ENCODE results near the gene EFNB2. TPM values are rescaled to one million over a fixed set of nuclear protein-coding genes. Genes with fewer than 3 reads are reported as not detected.

The EFNB2 gene
- total and polyA plus RNA-seq, 4 donors = 34.2 to 83.3 (median 45.1) TPM

DNA sequence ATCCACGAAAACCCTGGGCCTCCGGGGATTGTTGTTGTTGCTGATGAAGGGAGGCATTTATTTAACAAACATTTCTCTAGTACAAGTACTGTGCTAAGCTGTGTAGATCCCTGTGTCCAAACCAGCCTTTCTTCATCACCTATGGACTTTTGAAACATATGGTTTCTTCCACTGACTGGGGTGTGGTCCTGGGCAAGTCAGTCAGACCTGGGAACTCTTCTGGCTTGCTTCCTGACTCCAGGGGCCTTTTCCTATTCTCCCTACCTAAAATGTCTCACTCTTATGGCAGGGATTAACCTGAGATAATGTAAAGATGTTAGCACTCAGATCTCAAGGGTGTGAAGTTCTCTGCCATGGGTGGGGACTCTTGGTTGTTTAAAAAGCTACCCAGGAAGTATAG is 46.8 kb downstream of the EFNB2 start:
- no peak for DNase-seq (ENCODE audit: low read depth in 4 of 6, low spot score in 6 of 6)
- WGBS (ENCODE audit: insufficient coverage) = no CpG with 5 or more reads among the region's 2 CpGs
- Histone ChIP-seq H3K36me3 (ENCODE audit: control insufficient read depth, insufficient read depth, low read length) (peaks cover 15% of the 10 kb centered on the region), H3K4me3 (ENCODE audit: low read depth, low read length) (no peak overlapping the region), H3K27ac (ENCODE audit: low read depth, low read length) (no peak overlapping the region), H3K4me1 (ENCODE audit: control insufficient read depth, insufficient read depth, low read length) (peaks cover 26% of the 10 kb centered on the region), H3K27me3 (ENCODE audit: control insufficient read depth, insufficient read depth, low read length) (no peaks in the 10 kb centered on the region), H3K9me3 (ENCODE audit: control insufficient read depth, insufficient read depth, low read length) (no peaks in the 10 kb centered on the region)

DNA sequence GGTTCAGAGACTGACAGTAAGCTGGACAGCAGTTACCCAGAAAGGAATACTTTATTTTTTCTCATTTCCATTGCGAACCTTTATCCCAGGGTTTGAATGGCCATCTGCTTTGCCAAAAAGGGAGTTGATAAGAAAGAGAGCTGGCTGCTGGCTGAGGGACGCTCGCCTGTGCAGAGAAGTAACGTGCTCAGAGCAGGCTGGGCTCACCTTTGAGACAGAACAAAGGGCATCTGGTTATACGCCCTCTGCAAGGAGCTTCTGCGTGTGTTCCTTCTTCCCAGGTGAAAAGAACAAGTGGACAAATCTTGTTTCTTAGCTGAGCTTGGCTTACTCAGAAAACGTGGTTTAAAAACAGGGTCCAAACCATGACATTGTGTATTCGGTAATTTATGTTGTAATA is 47.4 kb downstream of the EFNB2 start:
- H3K4me1 ChIP-seq (ENCODE audit: control insufficient read depth, insufficient read depth, low read length) = peaks cover 21% of the 10 kb centered on the region
- DNase-seq (ENCODE audit: low read depth in 4 of 6, low spot score in 6 of 6) = no peak
- no peak overlapping the region for H3K4me3 ChIP-seq (ENCODE audit: low read depth, low read length)
- no peak overlapping the region for H3K27ac ChIP-seq (ENCODE audit: low read depth, low read length)
- H3K36me3 ChIP-seq (ENCODE audit: control insufficient read depth, insufficient read depth, low read length) = peaks cover 9% of the 10 kb centered on the region
- H3K27me3 ChIP-seq (ENCODE audit: control insufficient read depth, insufficient read depth, low read length) = no peaks in the 10 kb centered on the region
- no peaks in the 10 kb centered on the region for H3K9me3 ChIP-seq (ENCODE audit: control insufficient read depth, insufficient read depth, low read length)
- WGBS (ENCODE audit: insufficient coverage) = 67% methylated on average over 6 of the region's 8 CpGs

GRCh38 chr13:106487129-106487528 is 48.3 kb downstream of the EFNB2 start:
- Histone ChIP-seq H3K27ac (ENCODE audit: low read depth, low read length) (no peak overlapping the region), H3K9me3 (ENCODE audit: control insufficient read depth, insufficient read depth, low read length) (no peaks in the 10 kb centered on the region), H3K27me3 (ENCODE audit: control insufficient read depth, insufficient read depth, low read length) (no peaks in the 10 kb centered on the region), H3K4me1 (ENCODE audit: control insufficient read depth, insufficient read depth, low read length) (peaks cover 11% of the 10 kb centered on the region), H3K4me3 (ENCODE audit: low read depth, low read length) (no peak overlapping the region), H3K36me3 (ENCODE audit: control insufficient read depth, insufficient read depth, low read length) (no peaks in the 10 kb centered on the region)
- 100% methylated on average over 2 of the region's 6 CpGs for WGBS (ENCODE audit: insufficient coverage)
- DNase-seq (ENCODE audit: low read depth in 4 of 6, low spot score in 6 of 6) = no peak

- Histone ChIP-seq H3K27me3 (ENCODE audit: control insufficient read depth, insufficient read depth, low read length) (no peaks in the 10 kb centered on the region), H3K27ac (ENCODE audit: low read depth, low read length) (no peak overlapping the region), H3K4me1 (ENCODE audit: control insufficient read depth, insufficient read depth, low read length) (peaks cover 4% of the 10 kb centered on the region), H3K9me3 (ENCODE audit: control insufficient read depth, insufficient read depth, low read length) (no peaks in the 10 kb centered on the region), H3K36me3 (ENCODE audit: control insufficient read depth, insufficient read depth, low read length) (no peaks in the 10 kb centered on the region), H3K4me3 (ENCODE audit: low read depth, low read length) (no peak overlapping the region)
- 80% methylated on average over 2 of the region's 2 CpGs for WGBS (ENCODE audit: insufficient coverage)
- DNase-seq (ENCODE audit: low read depth in 4 of 6, low spot score in 6 of 6) = no peak
Observed at GRCh38 chr13:106486287-106486686, 49.2 kb downstream of the EFNB2 start.

DNA sequence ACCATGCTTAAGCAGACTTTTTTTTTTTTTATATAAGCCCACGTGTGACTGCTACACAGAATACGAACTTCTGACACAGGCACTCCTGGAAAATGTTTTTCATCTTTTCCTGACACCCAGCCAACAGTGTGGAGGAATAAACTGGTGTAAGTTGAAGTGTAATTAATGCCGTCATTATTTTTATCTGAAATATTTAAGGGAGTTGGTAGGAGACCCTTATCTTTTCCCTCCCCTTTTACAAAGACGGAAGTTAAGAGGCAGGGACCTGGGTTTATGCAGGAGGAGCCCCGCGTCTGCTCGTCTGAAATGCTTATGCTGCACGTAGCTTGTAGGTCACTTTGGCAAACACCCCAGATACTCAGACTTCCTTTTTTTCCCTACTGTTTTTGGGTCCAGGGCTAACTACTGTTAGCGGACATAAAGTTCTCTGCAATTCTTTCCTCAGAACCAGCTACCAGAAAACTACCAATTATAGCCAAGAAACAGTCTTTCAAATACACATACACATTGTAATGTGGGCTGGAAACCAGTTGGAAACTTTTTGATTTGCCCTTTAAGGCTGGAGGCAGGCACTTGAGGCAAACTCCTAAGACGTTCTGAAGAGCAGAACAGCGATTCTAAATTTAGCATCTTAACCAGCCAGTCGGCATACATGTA is 50.8 kb downstream of the EFNB2 start:
- H3K4me3 ChIP-seq (ENCODE audit: low read depth, low read length) = no peak overlapping the region
- peak overlapping the region; percentile 58 for H3K27ac ChIP-seq (ENCODE audit: low read depth, low read length)
- no peaks in the 10 kb centered on the region for H3K27me3 ChIP-seq (ENCODE audit: control insufficient read depth, insufficient read depth, low read length)
- H3K36me3 ChIP-seq (ENCODE audit: control insufficient read depth, insufficient read depth, low read length) = no peaks in the 10 kb centered on the region
- peaks cover 4% of the 10 kb centered on the region for H3K4me1 ChIP-seq (ENCODE audit: control insufficient read depth, insufficient read depth, low read length)
- peak in 1 of 6 donors; percentile 68 for DNase-seq (ENCODE audit: low read depth in 4 of 6, low spot score in 6 of 6)
- H3K9me3 ChIP-seq (ENCODE audit: control insufficient read depth, insufficient read depth, low read length) = no peaks in the 10 kb centered on the region
- WGBS (ENCODE audit: insufficient coverage) = 53% methylated on average over 6 of the region's 12 CpGs

- peaks cover 4% of the 10 kb centered on the region for H3K4me1 ChIP-seq (ENCODE audit: control insufficient read depth, insufficient read depth, low read length)
Observed at GRCh38 chr13:106484084-106484483, 51.4 kb downstream of the EFNB2 start.

GRCh38 chr13:106481919-106482318 is 53.5 kb downstream of the EFNB2 start:
- 73% methylated on average over 3 of the region's 4 CpGs for WGBS (ENCODE audit: insufficient coverage)

More at GRCh38 chr13:106484084-106484483, 51.4 kb downstream of the EFNB2 start:
- DNase-seq (ENCODE audit: low read depth in 4 of 6, low spot score in 6 of 6) = no peak
- Histone ChIP-seq H3K27me3 (ENCODE audit: control insufficient read depth, insufficient read depth, low read length) (no peaks in the 10 kb centered on the region), H3K9me3 (ENCODE audit: control insufficient read depth, insufficient read depth, low read length) (no peaks in the 10 kb centered on the region), H3K4me3 (ENCODE audit: low read depth, low read length) (no peak overlapping the region), H3K36me3 (ENCODE audit: control insufficient read depth, insufficient read depth, low read length) (no peaks in the 10 kb centered on the region), H3K27ac (ENCODE audit: low read depth, low read length) (no peak overlapping the region)
- 87% methylated on average over 6 of the region's 9 CpGs for WGBS (ENCODE audit: insufficient coverage)

GRCh38 chr13:106480351-106480910 is 55.0 kb downstream of the EFNB2 start:
- no peak for DNase-seq (ENCODE audit: low read depth in 4 of 6, low spot score in 6 of 6)
- Histone ChIP-seq H3K4me3 (ENCODE audit: low read depth, low read length) (no peak overlapping the region), H3K27ac (ENCODE audit: low read depth, low read length) (peak overlapping the region; percentile 72), H3K9me3 (ENCODE audit: control insufficient read depth, insufficient read depth, low read length) (no peaks in the 10 kb centered on the region), H3K27me3 (ENCODE audit: control insufficient read depth, insufficient read depth, low read length) (no peaks in the 10 kb centered on the region), H3K4me1 (ENCODE audit: control insufficient read depth, insufficient read depth, low read length) (peaks cover 4% of the 10 kb centered on the region), H3K36me3 (ENCODE audit: control insufficient read depth, insufficient read depth, low read length) (no peaks in the 10 kb centered on the region)
- no CpG with 5 or more reads among the region's 5 CpGs for WGBS (ENCODE audit: insufficient coverage)

More at GRCh38 chr13:106481919-106482318, 53.5 kb downstream of the EFNB2 start:
- no peak for DNase-seq (ENCODE audit: low read depth in 4 of 6, low spot score in 6 of 6)
- no peaks in the 10 kb centered on the region for H3K9me3 ChIP-seq (ENCODE audit: control insufficient read depth, insufficient read depth, low read length)
- H3K27me3 ChIP-seq (ENCODE audit: control insufficient read depth, insufficient read depth, low read length) = no peaks in the 10 kb centered on the region
- peaks cover 4% of the 10 kb centered on the region for H3K4me1 ChIP-seq (ENCODE audit: control insufficient read depth, insufficient read depth, low read length)
- no peak overlapping the region for H3K4me3 ChIP-seq (ENCODE audit: low read depth, low read length)
- peak overlapping the region; percentile 0 for H3K27ac ChIP-seq (ENCODE audit: low read depth, low read length)
- no peaks in the 10 kb centered on the region for H3K36me3 ChIP-seq (ENCODE audit: control insufficient read depth, insufficient read depth, low read length)

DNA sequence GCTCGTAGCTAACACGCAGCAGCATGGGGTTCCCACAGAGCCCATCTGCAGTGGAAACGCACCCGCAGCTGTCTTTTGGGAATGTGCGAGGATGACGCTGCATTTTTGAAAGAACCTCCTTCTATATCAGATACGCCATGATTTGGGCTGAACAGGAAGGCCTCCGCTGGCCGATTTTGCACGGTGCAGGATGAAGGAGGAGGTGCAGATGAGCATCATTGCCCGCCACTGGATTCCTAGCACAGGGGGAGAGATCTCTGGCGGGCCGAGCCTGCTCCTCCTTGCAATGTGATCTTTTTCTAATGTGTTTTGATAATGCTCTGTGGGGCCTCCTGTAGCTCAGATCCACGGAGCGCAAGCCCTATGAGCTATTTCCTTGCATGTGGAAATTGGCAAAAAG is 55.5 kb downstream of the EFNB2 start:
- Histone ChIP-seq H3K27me3 (ENCODE audit: control insufficient read depth, insufficient read depth, low read length) (no peaks in the 10 kb centered on the region), H3K9me3 (ENCODE audit: control insufficient read depth, insufficient read depth, low read length) (no peaks in the 10 kb centered on the region), H3K4me1 (ENCODE audit: control insufficient read depth, insufficient read depth, low read length) (peaks cover 4% of the 10 kb centered on the region), H3K36me3 (ENCODE audit: control insufficient read depth, insufficient read depth, low read length) (no peaks in the 10 kb centered on the region), H3K4me3 (ENCODE audit: low read depth, low read length) (no peak overlapping the region), H3K27ac (ENCODE audit: low read depth, low read length) (peak overlapping the region; percentile 72)
- 77% methylated on average over 8 of the region's 15 CpGs for WGBS (ENCODE audit: insufficient coverage)
- peak in 1 of 6 donors; percentile 77 for DNase-seq (ENCODE audit: low read depth in 4 of 6, low spot score in 6 of 6)

- no peaks in the 10 kb centered on the region for H3K27me3 ChIP-seq (ENCODE audit: control insufficient read depth, insufficient read depth, low read length)
- no peak overlapping the region for H3K4me3 ChIP-seq (ENCODE audit: low read depth, low read length)
- H3K27ac ChIP-seq (ENCODE audit: low read depth, low read length) = no peak overlapping the region
- H3K36me3 ChIP-seq (ENCODE audit: control insufficient read depth, insufficient read depth, low read length) = no peaks in the 10 kb centered on the region
- DNase-seq (ENCODE audit: low read depth in 4 of 6, low spot score in 6 of 6) = no peak
- no peaks in the 10 kb centered on the region for H3K9me3 ChIP-seq (ENCODE audit: control insufficient read depth, insufficient read depth, low read length)
- 82% methylated on average over 2 of the region's 7 CpGs for WGBS (ENCODE audit: insufficient coverage)
- H3K4me1 ChIP-seq (ENCODE audit: control insufficient read depth, insufficient read depth, low read length) = peaks cover 4% of the 10 kb centered on the region
Observed at GRCh38 chr13:106478116-106478515, 57.3 kb downstream of the EFNB2 start.

All from spinal cord (tissue), 10 donors.